ENCODE data around the gene SMARCC1. TPM values are rescaled to one million over a fixed set of nuclear protein-coding genes. Genes with fewer than 3 reads are reported as not detected.

Gene SMARCC1
- polyA plus RNA-seq, 1 experiment, result 38.5 TPM

DNA sequence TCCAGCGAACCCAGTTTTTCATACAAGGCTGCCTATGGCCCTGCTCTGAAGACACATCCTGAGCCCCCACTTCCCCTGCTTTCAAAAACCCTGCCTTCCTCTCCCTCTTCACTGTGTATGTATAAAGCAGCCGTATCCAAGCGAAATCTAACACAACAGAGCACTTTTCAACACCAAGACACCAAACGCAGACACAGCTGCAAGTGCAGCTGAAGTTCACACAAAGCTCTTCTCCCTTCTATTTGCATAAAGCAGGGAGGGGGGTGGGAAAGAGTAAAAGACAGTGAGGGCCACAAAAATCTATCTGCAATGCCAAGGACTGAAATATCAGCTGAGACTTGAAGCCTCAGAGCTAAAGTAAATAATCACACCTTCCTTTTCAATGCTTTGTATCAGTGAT, 168.0 kb downstream of the SMARCC1 start:
- POLR2A ChIA-PET, result no interaction called here
- H3K27ac ChIP-seq (ENCODE audit: low read depth, low read length), result no peak overlapping the region
- no peak for DNase-seq (ENCODE audit: low read depth, low spot score)
- CTCF ChIA-PET, result interaction anchor here (0.6 to 0.7 kb wide), 2 partner anchors 140 to 1325 kb away, joined by 4 to 5 read pairs; no protein-coding TSS in a partner anchor
- no peaks in the 10 kb centered on the region for H3K27me3 ChIP-seq (ENCODE audit: control insufficient read depth, insufficient read depth, low read length)
- no peaks in the 10 kb centered on the region for H3K9me3 ChIP-seq (ENCODE audit: control insufficient read depth, insufficient read depth, low read length)
- TF ChIP-seq, protein P1, sequence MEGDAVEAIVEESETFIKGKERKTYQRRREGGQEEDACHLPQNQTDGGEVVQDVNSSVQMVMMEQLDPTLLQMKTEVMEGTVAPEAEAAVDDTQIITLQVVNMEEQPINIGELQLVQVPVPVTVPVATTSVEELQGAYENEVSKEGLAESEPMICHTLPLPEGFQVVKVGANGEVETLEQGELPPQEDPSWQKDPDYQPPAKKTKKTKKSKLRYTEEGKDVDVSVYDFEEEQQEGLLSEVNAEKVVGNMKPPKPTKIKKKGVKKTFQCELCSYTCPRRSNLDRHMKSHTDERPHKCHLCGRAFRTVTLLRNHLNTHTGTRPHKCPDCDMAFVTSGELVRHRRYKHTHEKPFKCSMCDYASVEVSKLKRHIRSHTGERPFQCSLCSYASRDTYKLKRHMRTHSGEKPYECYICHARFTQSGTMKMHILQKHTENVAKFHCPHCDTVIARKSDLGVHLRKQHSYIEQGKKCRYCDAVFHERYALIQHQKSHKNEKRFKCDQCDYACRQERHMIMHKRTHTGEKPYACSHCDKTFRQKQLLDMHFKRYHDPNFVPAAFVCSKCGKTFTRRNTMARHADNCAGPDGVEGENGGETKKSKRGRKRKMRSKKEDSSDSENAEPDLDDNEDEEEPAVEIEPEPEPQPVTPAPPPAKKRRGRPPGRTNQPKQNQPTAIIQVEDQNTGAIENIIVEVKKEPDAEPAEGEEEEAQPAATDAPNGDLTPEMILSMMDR (IDR thresholded peaks at IDR 0.05; ENCODE audit: low read depth, low read length), result no peak
- H3K4me3 ChIP-seq (ENCODE audit: low read depth, low read length), result no peak overlapping the region

DNA sequence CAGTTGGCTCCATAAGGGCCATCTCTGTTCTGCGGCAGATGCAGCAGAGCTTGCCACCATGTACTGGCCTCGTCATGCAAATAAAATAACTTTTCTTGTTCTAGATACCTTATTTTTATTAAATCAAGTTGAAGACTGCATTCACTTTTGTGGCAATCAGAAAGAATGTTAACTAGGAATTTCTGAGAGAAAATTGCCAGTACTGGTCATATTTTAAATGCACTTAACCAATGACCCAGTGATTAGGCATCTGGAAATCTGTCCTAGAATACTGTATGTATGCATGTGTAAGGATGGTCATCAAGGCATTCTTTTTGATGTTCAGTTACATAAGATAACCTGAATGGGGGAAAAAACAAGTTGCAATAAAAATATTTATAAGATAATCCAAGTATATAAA, 168.8 kb downstream of the SMARCC1 start:
- POLR2A ChIA-PET, result interaction anchor here (0.5 kb wide), 1 partner anchor 1307 kb away, joined by 3 read pairs; no protein-coding TSS in a partner anchor
- no peak for DNase-seq (ENCODE audit: low read depth, low spot score)
- TF ChIP-seq, protein P1 (IDR thresholded peaks at IDR 0.05; ENCODE audit: low read depth, low read length), result no peak
- CTCF ChIA-PET, result interaction anchor here (1.1 to 1.3 kb wide), 2 partner anchors 83 to 87 kb away, joined by 3 to 4 read pairs; no protein-coding TSS in a partner anchor
- Histone ChIP-seq H3K27me3 (ENCODE audit: control insufficient read depth, insufficient read depth, low read length) (no peaks in the 10 kb centered on the region), H3K27ac (ENCODE audit: low read depth, low read length) (no peak overlapping the region), H3K9me3 (ENCODE audit: control insufficient read depth, insufficient read depth, low read length) (no peaks in the 10 kb centered on the region), H3K4me3 (ENCODE audit: low read depth, low read length) (no peak overlapping the region)

DNA sequence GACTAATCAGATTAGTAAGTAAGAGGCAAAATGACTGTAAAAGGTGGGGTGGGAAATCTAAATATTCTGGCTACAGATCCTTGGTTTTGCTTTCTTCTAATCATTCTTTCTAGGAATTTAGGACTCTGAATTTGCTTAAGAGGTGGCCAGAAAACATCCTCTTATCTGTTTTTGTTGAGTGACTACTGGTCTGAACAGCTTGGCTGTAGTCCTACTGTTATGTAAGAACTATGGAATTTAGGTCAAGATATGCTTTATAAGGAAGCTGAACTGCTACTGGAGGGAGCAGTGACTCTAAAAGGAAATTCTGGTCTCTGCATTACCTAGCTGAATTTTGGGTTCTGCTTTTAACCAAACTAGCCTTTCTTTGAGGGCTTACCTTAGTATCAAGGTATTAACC, 169.5 kb downstream of the SMARCC1 start:
- ChIA-PET CTCF (interaction anchor here (1.1 to 1.3 kb wide), 2 partner anchors 84 to 86 kb away, joined by 3 to 4 read pairs; no protein-coding TSS in a partner anchor), POLR2A (no interaction called here)
- Histone ChIP-seq H3K27me3 (ENCODE audit: control insufficient read depth, insufficient read depth, low read length) (no peaks in the 10 kb centered on the region), H3K27ac (ENCODE audit: low read depth, low read length) (no peak overlapping the region), H3K4me3 (ENCODE audit: low read depth, low read length) (no peak overlapping the region), H3K9me3 (ENCODE audit: control insufficient read depth, insufficient read depth, low read length) (no peaks in the 10 kb centered on the region)
- TF ChIP-seq, protein P1 (IDR thresholded peaks at IDR 0.05; ENCODE audit: low read depth, low read length), result no peak
- peak; percentile 15 for DNase-seq (ENCODE audit: low read depth, low spot score)

DNA sequence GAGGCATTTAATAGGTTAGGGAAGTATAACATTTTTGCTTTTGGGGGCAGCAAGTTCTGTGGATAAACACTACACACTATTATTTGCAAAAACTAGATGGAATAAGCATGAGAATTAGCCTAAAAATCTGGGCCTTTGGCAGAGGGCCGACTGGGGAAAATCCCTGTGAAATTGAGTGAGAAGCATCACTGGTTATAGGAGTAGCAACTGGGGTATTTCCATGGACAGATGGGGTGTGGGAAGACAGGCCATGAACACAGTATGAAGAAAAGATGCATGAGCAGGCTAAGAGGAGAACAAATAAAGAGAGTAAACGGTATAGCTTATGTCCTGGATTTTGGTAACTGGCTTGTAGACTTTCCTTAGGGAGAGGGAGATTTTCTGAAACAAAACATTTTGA, 170.1 kb downstream of the SMARCC1 start:
- ChIA-PET CTCF (interaction anchor here (0.9 kb wide), 1 partner anchor 89 kb away, joined by 3 read pairs; no protein-coding TSS in a partner anchor), POLR2A (no interaction called here)
- no peak for DNase-seq (ENCODE audit: low read depth, low spot score)
- TF ChIP-seq, protein P1 (IDR thresholded peaks at IDR 0.05; ENCODE audit: low read depth, low read length), result no peak
- Histone ChIP-seq H3K27me3 (ENCODE audit: control insufficient read depth, insufficient read depth, low read length) (no peaks in the 10 kb centered on the region), H3K27ac (ENCODE audit: low read depth, low read length) (no peak overlapping the region), H3K4me3 (ENCODE audit: low read depth, low read length) (no peak overlapping the region), H3K9me3 (ENCODE audit: control insufficient read depth, insufficient read depth, low read length) (no peaks in the 10 kb centered on the region)

DNA sequence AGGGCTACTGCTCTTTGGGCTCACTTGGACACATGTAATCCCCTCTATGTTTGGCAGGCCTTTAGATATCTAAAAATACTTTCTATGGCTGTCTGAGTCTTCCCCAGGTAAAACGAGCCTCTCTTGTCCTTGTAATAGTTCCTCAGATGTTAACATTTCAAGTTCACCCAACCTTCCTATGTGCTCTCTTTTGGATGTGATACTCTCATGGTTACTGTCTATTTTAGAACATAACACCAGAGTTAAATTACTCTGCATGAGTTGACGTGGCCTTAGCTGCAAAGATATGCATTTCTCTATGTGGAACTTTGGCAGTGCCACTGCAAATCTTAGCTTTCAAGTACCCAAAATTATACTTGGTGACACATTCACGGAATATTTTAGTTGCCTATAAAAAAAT, 171.1 kb downstream of the SMARCC1 start:
- no peak overlapping the region for H3K27ac ChIP-seq (ENCODE audit: low read depth, low read length)
- ChIA-PET CTCF (no interaction called here), POLR2A (no interaction called here)

More for the DNA sequence above, 171.1 kb downstream of the SMARCC1 start:
- H3K9me3 ChIP-seq (ENCODE audit: control insufficient read depth, insufficient read depth, low read length), result no peaks in the 10 kb centered on the region
- H3K27me3 ChIP-seq (ENCODE audit: control insufficient read depth, insufficient read depth, low read length), result no peaks in the 10 kb centered on the region
- H3K4me3 ChIP-seq (ENCODE audit: low read depth, low read length), result no peak overlapping the region
- no peak for DNase-seq (ENCODE audit: low read depth, low spot score)
- TF ChIP-seq, protein P1 (IDR thresholded peaks at IDR 0.05; ENCODE audit: low read depth, low read length), result no peak

All from AG04450 (cell line).